ENCODE data around the gene DIP2C.

DNA sequence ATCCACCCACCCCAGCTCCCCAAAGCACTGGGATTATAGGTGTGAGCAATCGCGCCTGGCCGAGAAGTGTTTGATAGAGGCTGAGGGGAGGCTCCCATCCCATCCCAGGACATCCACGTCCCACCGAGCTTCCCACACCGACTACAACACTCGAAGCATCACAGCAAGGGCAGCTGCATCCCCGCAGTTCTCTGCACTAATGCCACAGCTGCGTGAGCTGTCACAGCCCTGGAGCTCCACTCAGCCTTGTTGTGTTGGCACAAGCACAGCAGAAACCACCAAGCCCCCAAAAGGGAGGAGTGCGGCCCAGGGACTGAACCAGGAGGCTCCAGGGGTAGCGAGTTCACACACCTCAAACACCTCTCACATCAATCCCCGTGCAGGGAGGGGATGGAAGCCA is 121.6 kb downstream of the DIP2C start:
- TF ChIP-seq ELF4 (IDR thresholded peaks at IDR 0.05) (no peak), BHLHE40 (IDR thresholded peaks at IDR 0.05; ENCODE audit: borderline replicate concordance) (no peak), FOXA1 (IDR thresholded peaks at IDR 0.05) (no peak)

Data from HEK293T (cell line).